Mononuclear cell (primary cell): ENCODE data around the gene RAD51B. TPM values are rescaled to one million over a fixed set of nuclear protein-coding genes. Genes with fewer than 3 reads are reported as not detected.

Experiments
- H3K27me3 ChIP-seq: 2 replicates; pipeline ENCODE4 v1.6.0; 2011; ENCODE audit warnings: low read length, control low read depth; ENCODE audit not compliant: insufficient read depth
- H3K4me1 ChIP-seq: 2 replicates; pipeline ENCODE4 v1.5.1; 2011; ENCODE audit warnings: mild to moderate bottlenecking, low read length, control low read depth; ENCODE audit not compliant: insufficient read depth
- H3K4me3 ChIP-seq: 2 replicates; pipeline ENCODE4 v1.5.1; 2011; ENCODE audit warnings: mild to moderate bottlenecking, low read length, moderate library complexity
- H3K9me3 ChIP-seq: 2 replicates; pipeline ENCODE4 v1.5.1; 2011; ENCODE audit warnings: low read depth, mild to moderate bottlenecking, control low read depth, low read length
- total RNA-seq: library from RNA; depleted of rRNA; stranded (reverse); fragments of >200 nt; gene quantifications from one replicate; pipeline ENCODE4 v1.2.3, GENCODE V29; 2012

RAD51B gene
- total RNA-seq, 1 donor = 21.4 TPM

DNA sequence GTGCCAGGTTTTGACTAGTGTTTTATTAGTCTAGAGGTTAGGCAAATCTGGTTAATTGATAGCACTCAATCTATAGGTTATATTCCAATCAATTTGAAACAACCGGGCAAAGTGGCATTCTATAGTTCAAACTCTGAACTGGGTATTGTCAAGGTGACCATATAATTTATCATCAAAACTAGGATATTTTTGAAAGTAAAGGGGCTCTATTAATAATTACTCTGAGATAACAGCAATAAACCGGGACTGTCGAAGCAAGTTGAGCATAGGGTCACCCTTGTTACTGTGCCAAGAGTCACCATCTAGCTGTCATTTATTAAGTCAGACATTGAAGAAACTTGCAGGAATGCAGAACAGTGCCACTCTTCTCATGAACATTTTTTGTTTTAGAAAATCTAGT is 321.2 kb downstream of the RAD51B start:
- H3K27me3 ChIP-seq = no peaks in the 10 kb centered on the region
- no peaks in the 10 kb centered on the region for H3K9me3 ChIP-seq
- H3K4me3 ChIP-seq = no peak overlapping the region
- peaks cover 5% of the 10 kb centered on the region for H3K4me1 ChIP-seq

DNA sequence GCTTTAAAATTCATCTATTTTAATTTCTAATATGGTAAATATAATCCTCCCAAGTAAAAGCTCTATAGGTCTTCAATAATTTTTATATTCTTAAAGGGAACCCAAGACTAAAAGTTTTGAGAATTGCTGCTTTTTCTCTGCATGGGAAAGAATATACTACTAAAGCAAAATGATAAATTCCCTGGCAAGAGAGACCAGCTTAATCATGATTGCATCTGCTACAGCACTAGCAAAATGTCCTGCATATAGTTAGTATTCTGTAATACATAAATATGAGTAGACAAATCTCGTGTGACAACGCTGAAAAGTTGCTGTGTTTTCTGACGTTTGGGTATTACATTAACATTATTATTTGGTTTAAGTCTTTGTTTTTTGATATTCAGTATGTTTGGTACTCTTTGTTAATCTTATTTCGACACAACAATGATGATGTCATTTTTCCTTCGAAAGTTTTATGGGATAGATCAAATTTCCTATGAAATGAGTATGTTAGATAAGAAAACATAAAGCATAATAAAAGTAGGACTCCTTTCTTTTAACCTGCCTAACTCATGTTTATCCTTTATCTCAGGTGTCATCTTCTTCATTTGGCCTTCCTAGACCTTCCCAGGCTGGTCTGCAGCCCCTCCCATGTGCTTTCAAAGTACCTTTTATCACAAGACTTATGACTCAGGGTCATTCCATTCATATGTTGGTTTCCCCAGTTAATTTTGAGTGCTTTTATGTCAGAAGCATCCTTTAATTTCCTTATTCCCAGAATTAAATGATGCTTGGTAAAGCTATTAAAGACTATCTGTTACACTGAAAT is 321.9 kb downstream of the RAD51B start:
- Histone ChIP-seq H3K9me3 (no peaks in the 10 kb centered on the region), H3K27me3 (no peaks in the 10 kb centered on the region), H3K4me3 (no peak overlapping the region), H3K4me1 (peaks cover 5% of the 10 kb centered on the region)

DNA sequence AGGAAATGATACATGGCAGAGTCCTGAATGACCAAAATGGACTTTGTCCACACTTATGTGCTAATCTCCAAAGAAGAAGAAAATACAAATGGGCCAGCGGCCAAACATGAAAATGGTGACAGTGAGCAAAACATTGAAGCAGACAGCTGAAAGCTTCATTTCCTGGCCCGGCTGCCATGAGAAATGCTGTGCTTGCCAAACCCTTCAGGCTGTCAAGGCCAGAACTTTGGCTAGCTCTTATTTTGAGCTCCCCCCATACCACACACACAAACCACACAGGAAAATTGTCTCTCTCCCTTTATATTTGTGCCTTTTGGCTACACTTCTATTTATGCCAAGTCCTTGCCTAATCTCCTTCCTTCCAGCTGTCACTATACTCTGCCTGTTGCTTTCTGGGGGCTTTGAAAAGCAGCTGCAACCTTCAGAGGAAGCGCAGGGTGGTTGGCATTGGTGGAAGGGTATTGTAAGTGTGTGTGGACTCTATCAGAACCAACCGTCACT is 323.8 kb downstream of the RAD51B start:
- Histone ChIP-seq H3K4me3 (no peak overlapping the region), H3K9me3 (peaks cover 6% of the 10 kb centered on the region), H3K4me1 (peaks cover 5% of the 10 kb centered on the region), H3K27me3 (no peaks in the 10 kb centered on the region)

DNA sequence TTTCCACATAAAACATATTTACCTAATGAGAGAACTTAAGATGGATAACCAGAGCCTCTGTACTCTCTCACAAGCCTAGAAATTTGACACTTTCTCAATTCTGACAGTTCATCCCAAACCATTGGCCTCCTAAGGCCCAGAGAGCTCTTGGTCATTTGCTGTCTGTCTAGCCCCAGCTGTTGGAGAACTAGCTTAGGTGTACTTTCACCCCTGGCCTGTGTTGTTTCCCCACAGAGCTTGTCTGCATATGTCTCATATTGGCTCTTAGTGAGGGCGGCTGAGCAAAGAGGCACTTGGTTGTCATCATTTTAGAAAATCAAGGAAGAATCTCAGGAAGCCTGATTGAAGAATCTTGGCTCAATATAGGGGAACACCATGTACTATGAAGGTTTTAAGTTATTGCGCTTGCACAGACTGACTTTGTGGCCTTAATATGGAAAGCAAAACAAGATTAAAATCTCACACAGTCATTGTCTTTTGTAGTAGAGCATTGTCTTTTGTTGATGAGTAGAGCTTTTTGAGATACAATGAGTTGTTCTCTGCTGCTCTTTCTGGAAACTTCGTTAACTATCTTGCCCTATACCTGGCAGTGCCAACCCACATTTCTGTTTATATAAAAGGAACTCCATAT is 324.6 kb downstream of the RAD51B start:
- Histone ChIP-seq H3K4me3 (no peak overlapping the region), H3K27me3 (no peaks in the 10 kb centered on the region), H3K4me1 (peaks cover 5% of the 10 kb centered on the region), H3K9me3 (peaks cover 10% of the 10 kb centered on the region)

DNA sequence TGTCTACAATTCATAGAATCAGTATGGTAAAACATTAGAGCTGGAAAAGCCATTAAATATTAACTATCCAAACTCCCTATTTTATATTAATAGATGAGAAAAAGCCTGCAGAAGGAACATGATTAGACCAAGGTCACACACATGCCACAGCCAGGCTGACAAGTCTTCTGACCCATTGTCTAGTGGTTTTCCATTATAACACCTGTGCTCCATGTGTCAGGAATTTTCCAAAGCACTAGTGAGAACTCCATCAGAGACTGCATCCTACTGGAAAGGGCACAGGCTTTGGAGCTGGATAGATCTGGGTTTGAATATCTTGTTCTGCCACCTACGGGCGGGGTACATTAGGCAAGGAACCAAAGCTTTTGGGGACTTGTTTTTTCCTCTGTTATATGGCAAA is 325.5 kb downstream of the RAD51B start:
- Histone ChIP-seq H3K9me3 (peaks cover 10% of the 10 kb centered on the region), H3K27me3 (no peaks in the 10 kb centered on the region), H3K4me3 (no peak overlapping the region), H3K4me1 (peaks cover 5% of the 10 kb centered on the region)

DNA sequence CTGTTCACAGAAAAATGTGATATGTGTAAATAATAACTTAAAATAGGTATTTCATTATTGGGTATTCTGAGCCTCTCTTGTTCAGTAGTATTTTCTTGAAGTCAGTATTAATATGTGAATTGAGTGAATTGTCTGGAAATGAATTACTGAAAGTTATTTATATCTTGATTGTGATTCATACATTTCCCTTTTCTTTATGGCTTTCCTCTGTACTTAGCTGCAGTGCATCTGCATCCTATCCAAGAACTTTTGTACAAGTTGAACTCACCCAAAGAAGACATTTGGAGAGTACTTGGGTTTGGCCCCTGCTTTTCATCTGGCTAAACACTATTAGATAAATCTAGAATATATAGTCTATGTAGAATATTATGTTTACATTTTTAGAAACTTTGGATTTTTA is 326.0 kb downstream of the RAD51B start:
- Histone ChIP-seq H3K4me1 (peaks cover 5% of the 10 kb centered on the region), H3K27me3 (no peaks in the 10 kb centered on the region), H3K4me3 (no peak overlapping the region), H3K9me3 (peaks cover 10% of the 10 kb centered on the region)

DNA sequence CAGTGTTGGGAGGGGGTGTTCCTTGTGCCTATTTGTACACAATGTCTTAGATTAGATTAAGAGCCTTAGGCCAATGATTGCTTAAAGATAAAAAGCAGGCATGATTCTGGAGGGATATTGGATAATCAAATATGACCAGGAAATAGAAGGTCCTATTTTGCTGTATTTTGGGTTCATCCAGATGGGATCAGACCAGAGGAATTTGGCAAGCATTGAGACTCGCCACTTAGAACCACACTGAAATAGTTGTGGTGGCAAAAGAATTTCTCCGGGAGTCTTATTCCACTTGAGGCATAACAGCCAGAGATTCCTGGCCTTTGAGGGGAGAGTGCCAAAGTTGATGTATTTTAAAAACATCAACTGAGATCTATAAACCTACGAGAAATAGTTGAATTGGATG is 327.2 kb downstream of the RAD51B start:
- H3K9me3 ChIP-seq = peaks cover 10% of the 10 kb centered on the region
- H3K27me3 ChIP-seq = no peaks in the 10 kb centered on the region

DNA sequence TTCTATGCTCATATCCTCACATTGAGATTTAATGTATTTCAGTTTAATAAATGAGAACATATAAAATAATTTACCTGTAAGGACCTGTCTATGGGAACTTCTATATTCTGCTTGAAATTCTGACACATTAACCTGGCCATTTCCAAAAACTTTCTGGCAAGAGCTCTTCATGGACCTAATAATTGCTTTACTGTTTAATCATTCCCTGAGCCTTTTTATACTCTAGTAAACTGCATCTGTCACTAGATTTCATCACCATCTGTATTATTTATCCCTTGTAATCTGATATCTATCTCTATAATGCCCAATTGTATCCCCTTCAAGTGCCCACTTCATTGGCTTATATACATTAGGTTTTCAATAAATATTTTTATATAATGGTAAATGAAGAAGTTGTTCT is 327.7 kb downstream of the RAD51B start:
- Histone ChIP-seq H3K9me3 (peaks cover 10% of the 10 kb centered on the region), H3K4me3 (no peak overlapping the region), H3K4me1 (peaks cover 5% of the 10 kb centered on the region), H3K27me3 (no peaks in the 10 kb centered on the region)

More for the DNA sequence above, 327.2 kb downstream of the RAD51B start:
- Histone ChIP-seq H3K4me1 (peaks cover 5% of the 10 kb centered on the region), H3K4me3 (no peak overlapping the region)

DNA sequence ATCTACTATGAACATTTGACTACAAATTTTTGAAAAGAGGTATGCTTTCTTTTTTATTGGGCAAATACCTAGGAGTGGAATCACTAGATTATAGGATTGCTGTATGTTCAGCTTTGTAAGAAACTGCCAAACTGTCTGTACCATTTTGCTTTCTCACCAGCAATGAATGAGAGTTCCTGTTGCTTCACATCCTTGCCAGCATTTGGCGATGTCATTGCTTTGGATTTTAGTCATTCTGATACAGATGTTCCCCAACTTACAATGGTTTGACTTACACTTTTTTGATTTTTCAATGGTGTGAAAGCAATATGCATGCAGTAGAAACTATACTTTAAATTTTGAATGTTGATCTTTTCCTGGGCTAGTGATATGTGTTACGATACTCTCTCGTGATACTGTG is 328.7 kb downstream of the RAD51B start:
- peaks cover 10% of the 10 kb centered on the region for H3K9me3 ChIP-seq
- no peaks in the 10 kb centered on the region for H3K27me3 ChIP-seq
- no peak overlapping the region for H3K4me3 ChIP-seq
- peaks cover 5% of the 10 kb centered on the region for H3K4me1 ChIP-seq

DNA sequence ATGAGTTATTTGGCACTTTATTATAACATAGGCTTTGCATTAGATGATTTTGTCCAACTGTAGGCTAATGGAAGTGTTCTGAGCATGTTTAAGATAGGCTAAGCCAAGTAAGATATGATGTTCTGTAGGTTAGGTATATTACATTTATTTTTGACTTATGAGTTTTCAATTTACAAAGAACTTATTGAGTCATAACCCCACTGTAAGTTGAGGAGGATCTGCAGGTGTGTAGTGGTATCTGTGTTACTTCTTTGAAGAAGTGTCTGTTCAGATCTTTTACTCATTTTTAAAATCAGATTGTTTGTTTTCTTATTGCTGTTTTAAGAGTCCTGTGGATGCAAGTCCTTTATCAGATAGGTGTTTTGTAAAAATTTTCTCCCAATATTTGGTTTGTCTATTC is 329.2 kb downstream of the RAD51B start:
- peaks cover 13% of the 10 kb centered on the region for H3K9me3 ChIP-seq
- no peaks in the 10 kb centered on the region for H3K27me3 ChIP-seq
- peaks cover 5% of the 10 kb centered on the region for H3K4me1 ChIP-seq
- no peak overlapping the region for H3K4me3 ChIP-seq

DNA sequence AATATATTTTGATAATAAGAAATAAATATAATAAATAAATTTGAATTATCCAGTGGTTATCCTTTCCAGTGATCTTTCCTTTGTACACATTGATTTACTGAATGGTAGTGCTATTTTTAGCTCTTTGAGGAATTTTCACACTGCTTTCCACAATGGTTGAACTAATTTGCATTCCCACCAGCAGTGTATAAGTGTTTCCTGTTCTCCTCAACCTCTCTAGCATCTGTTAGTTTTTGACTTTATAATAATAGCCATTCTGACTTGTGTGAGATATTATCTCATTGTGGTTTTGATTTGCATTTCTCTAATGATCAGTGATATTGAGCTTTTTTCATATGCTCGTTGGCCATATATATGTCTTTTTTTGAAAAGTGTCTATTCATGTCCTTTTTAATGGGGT is 333.7 kb downstream of the RAD51B start:
- Histone ChIP-seq H3K27me3 (no peaks in the 10 kb centered on the region), H3K4me1 (no peaks in the 10 kb centered on the region), H3K4me3 (no peak overlapping the region), H3K9me3 (peaks cover 15% of the 10 kb centered on the region)

DNA sequence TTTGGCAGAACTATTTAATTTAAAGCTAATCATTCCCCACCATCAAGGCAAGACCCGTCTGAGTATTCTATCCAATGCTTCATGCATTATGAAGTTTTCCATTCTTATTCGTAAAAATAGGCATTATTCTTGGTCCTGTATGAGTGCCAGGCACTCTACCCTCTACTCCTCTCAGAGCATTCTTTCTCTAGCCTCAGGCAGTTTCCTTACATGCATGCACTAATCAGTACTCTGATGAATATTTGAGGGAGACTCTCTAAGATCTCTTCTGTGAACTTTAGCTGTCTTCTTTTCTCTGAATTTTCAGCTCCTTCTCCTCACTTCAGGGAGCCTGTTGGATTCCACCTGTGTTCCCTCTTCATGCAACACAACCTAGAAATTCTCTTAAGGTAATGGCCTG is 334.7 kb downstream of the RAD51B start:
- no peaks in the 10 kb centered on the region for H3K4me1 ChIP-seq
- peaks cover 9% of the 10 kb centered on the region for H3K9me3 ChIP-seq
- H3K27me3 ChIP-seq = no peaks in the 10 kb centered on the region
- H3K4me3 ChIP-seq = no peak overlapping the region

DNA sequence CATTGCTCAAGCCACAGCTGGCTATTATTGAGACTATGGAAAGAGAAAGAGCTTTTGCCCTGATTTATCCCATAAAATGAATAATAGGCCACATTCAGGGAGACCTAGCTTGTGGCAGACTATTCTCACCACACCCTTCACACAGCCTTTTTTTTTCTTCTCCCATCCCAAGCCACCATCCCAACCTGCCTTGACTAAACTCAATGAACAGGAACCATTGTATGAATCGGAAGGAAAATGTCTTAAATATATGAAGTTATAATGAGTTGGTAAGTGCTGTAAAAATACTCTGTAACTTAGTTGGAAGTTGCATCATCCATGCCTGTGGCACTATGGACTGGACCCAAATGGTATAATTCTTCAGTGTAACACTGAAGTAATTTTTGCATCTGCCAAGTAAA is 338.4 kb downstream of the RAD51B start:
- no peaks in the 10 kb centered on the region for H3K4me1 ChIP-seq
- no peaks in the 10 kb centered on the region for H3K27me3 ChIP-seq
- H3K9me3 ChIP-seq = peaks cover 9% of the 10 kb centered on the region
- H3K4me3 ChIP-seq = no peak overlapping the region

DNA sequence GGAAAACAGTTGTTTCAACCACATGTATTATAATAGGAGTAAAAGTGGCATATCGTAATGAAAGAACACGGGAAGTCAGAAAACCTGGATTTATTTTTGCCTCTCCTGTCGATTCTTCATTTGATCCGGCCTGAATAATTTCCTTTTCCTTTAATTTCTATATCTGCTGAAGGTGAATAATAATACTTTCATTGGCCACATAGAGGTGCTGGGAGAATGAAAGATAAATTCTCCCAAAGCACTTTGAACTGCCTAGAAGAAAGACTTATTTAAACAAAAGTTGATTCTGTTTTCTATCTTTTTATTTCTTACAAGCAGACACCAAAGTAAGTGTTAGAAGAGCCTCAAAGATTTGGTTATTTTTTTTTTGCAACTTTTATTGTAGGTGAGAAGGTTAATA is 339.1 kb downstream of the RAD51B start:
- Histone ChIP-seq H3K27me3 (no peaks in the 10 kb centered on the region), H3K4me1 (no peaks in the 10 kb centered on the region), H3K4me3 (no peak overlapping the region), H3K9me3 (peaks cover 7% of the 10 kb centered on the region)

DNA sequence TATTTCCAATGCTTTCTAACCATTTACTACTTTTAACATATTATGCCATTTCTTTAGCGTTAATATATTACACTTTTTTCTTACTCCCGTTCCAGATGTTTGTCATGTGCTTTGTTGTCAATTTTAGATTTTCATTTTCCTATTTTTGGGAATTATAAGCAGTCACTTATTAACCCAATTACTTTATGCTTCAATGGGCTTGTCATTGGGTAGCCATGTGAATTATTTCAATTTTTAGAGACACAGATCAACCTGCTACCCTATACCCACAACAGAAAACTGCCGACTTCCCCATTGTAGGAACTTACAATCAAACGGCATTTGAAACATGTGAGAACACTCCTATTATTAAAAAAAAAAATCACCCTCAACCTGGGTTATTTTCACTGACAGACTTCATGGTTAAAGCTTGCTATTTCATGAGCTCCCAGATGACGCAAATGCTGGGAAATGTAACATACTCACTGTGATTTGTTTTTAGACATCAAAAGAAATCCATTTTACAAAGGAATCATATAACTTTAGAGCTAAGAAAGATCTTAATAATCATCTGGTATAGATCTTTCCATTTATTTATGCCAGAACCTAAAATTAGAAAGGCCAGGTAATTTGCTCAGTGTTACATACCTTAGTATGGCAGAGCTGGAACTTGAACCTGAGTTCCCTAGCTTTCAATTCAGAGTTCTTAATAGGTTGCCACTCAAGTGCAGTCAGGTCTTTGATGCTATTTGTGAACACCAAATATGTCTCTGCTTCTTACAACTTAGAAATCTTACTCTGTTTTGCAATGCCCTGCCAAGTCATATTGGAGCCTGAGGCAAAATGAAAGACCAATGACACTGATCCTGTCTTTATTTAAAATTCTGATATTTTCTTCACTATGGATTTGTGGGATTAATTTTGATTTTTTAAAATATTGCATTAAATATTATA is 340.4 kb downstream of the RAD51B start:
- Histone ChIP-seq H3K9me3 (no peaks in the 10 kb centered on the region), H3K4me1 (no peaks in the 10 kb centered on the region), H3K4me3 (no peak overlapping the region), H3K27me3 (no peaks in the 10 kb centered on the region)
